IPS-15b (cell line): Measurements from ENCODE around the gene SATB2.

Source experiments
- H3K27me3 ChIP-seq: one replicate; pipeline ENCODE4 v1.6.1; 2013; ENCODE audit warnings: low read length; ENCODE audit not compliant: control insufficient read depth, insufficient read depth
- H3K36me3 ChIP-seq: one replicate; pipeline ENCODE4 v1.6.1; 2013; ENCODE audit warnings: low read length; ENCODE audit not compliant: control insufficient read depth, insufficient read depth
- H3K4me1 ChIP-seq: one replicate; pipeline ENCODE4 v1.6.1; 2013; ENCODE audit warnings: mild to moderate bottlenecking, low read length; ENCODE audit not compliant: control insufficient read depth, insufficient read depth
- H3K4me3 ChIP-seq: one replicate; pipeline ENCODE4 v1.5.1; 2013; ENCODE audit warnings: low read depth, low read length
- H3K9ac ChIP-seq: one replicate; pipeline ENCODE4 v1.6.1; 2013; ENCODE audit warnings: low read depth, mild to moderate bottlenecking, low read length
- H3K9me3 ChIP-seq: one replicate; pipeline ENCODE4 v1.6.1; 2013; ENCODE audit warnings: mild to moderate bottlenecking, low read length; ENCODE audit not compliant: control insufficient read depth, insufficient read depth

Gene SATB2

DNA sequence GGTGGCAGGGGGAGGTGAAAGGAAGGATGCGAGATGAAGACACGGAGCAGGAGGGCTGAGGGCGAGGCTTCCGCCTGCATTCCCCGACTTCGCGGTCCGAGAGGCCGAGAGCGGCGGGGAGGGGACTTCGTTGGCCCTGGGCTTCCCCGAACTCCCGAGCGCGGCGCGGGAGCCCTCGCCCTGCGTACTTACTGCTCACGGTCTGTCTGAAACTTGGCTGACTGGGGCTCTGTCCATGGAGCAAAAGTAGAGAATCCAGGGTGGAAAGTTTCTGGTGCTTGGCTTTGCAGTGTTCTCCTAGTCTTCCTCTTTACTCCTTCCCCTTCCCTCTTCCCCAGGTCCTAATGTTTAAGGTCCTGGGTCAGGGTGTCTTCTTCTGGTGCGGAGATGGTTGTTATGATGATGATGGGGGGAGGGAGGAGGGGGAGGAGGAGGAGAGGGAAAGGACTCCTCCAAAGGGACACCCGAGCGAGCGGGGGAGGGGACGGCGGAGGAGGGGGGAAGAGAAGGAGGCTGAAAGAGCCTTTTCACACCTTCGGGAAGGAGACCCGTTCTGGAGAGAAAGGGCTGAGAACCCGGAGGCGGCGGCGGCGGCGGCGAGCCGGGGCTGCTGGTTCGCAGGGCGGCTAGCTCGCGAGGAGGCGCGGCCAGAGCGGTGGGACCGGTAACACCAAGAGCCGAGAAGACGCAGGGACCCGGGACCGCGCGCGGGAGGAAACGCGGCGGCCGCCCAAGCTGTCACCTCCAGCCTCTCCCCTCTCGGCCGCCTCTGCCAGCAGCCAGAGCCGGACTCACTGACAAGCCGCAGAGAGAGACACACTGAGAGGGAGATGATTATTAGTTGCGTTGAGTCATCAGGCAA lies at the start of gene SATB2:
Gene SATB2 (minus strand): TSS at position 793 of the 862 bp plus-strand sequence. CDS start 1,902 bp downstream, outside the sequence.
- Histone ChIP-seq H3K4me3 (peak within 1 kb of the TSS; percentile 83), H3K4me1 (no peaks in the 10 kb centered on the region), H3K9ac (no peak within 1 kb of the TSS), H3K27me3 (peaks cover 39% of the 10 kb centered on the region), H3K9me3 (no peaks in the 10 kb centered on the region), H3K36me3 (no peaks in the 10 kb centered on the region)

DNA sequence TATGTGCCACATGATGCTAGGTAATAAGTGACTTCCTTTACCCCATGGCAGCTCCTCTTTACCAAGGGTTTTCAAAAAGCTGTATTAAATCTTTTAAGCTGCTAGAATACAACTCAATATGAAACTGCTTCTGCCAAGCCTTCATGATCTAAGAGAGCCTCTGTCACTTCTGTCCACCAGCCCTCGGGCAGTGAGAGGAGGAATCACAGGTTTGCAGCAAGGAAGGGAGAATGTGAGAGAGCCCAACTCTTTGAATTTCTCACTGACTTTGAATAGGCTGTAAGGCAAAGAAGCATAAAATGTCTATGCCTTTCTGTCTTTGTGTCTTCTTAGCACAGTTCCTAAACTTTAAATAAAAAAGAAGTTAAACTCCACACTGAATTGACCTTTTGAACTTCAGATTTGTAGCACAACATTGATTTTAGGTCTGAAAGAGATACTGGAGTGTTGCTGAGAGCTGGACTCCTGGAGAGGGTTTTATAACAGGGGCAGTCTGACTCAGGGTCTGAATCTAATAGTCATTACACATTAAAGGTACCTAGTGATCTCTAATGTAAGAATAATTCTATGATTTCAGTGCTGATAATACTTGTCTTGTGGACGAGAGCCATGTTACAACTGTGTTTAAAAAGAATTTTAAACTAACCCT lies 48.1 kb upstream of the SATB2 start:
- H3K36me3 ChIP-seq = no peaks in the 10 kb centered on the region
- no peaks in the 10 kb centered on the region for H3K9me3 ChIP-seq
- H3K9ac ChIP-seq = no peak overlapping the region
- no peaks in the 10 kb centered on the region for H3K4me1 ChIP-seq
- no peaks in the 10 kb centered on the region for H3K27me3 ChIP-seq
- no peak overlapping the region for H3K4me3 ChIP-seq

DNA sequence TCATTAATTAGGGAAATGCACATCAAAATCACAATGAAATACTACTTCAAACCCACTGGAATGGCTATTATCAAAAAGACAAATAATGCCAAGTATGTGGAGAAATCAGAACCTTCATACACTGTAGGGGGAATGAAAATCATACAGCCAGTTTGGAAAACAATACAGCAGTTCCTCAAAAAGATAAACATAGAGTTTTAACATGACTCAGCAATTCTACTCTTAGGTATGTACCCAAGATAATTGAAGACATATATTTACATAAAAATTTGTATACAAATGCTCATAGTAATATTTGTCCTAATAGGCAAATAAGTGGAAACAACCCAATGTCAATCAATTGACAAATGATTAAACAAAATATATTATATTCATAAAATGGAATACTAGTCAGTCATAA lies 45.4 kb upstream of the SATB2 start:
- Histone ChIP-seq H3K9me3 (no peaks in the 10 kb centered on the region), H3K36me3 (no peaks in the 10 kb centered on the region), H3K9ac (no peak overlapping the region), H3K27me3 (no peaks in the 10 kb centered on the region), H3K4me3 (no peak overlapping the region), H3K4me1 (no peaks in the 10 kb centered on the region)

DNA sequence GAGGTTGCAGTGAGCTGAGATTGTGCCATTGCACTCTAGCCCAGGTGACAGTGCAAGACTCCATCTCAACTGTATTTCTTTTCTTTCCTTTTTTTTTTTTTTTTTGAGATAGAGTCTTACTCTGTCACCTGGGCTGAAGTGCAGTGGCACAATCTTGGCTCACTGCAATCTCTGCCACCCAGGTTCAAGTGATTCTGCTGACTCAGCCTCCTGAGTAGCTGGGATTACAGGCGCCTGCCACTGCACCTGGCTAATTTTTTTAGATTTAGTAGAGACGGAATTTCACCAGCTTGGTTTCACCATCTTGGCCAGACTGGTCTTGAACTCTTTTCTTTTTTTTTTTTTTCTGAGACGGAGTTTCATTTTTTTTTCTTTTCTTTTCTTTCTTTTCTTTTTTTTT lies 41.3 kb upstream of the SATB2 start:
- H3K4me1 ChIP-seq = no peaks in the 10 kb centered on the region
- no peak overlapping the region for H3K9ac ChIP-seq
- no peaks in the 10 kb centered on the region for H3K27me3 ChIP-seq
- H3K4me3 ChIP-seq = no peak overlapping the region
- H3K9me3 ChIP-seq = no peaks in the 10 kb centered on the region
- no peaks in the 10 kb centered on the region for H3K36me3 ChIP-seq

DNA sequence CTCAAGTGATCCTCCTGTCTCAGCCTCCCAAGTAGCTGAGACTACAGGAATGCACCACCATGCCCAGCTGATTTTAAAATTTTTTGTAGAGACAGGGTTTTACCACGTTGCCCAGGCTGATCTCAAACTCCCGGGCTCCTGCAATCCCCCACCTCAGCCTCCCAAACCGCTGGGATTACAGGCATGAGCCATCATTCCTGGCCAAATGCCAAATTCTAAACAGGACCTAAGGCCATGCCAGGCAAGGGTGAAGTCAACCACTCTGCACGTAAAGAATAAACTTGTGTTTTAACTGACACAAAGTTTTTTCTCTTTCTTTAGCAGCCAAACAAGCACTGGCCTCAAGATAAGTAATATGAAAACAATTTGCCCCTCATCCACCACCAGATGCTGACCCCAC lies 37.4 kb upstream of the SATB2 start:
- Histone ChIP-seq H3K36me3 (no peaks in the 10 kb centered on the region), H3K9ac (no peak overlapping the region), H3K9me3 (no peaks in the 10 kb centered on the region), H3K4me1 (no peaks in the 10 kb centered on the region), H3K27me3 (no peaks in the 10 kb centered on the region), H3K4me3 (no peak overlapping the region)

DNA sequence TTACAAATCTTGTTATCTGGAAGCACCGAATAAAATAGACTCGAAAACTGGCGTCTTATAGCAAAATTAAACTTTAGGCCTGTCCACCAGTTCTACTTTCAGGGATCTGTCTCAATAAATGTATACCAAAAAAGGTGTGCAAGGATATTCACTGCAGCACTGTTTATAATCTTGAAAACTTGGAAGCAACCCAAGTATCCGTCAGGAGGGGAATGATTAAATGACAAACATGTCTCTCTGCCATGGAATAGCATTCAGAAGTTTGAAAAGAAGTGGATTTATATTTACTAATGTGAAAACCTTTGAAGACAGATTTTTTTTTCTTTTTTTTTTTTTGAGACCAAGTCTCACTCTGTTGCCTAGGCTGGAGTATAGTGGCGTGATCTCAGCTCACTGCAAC lies 32.3 kb upstream of the SATB2 start:
- Histone ChIP-seq H3K27me3 (no peaks in the 10 kb centered on the region), H3K4me1 (no peaks in the 10 kb centered on the region), H3K36me3 (no peaks in the 10 kb centered on the region)

DNA sequence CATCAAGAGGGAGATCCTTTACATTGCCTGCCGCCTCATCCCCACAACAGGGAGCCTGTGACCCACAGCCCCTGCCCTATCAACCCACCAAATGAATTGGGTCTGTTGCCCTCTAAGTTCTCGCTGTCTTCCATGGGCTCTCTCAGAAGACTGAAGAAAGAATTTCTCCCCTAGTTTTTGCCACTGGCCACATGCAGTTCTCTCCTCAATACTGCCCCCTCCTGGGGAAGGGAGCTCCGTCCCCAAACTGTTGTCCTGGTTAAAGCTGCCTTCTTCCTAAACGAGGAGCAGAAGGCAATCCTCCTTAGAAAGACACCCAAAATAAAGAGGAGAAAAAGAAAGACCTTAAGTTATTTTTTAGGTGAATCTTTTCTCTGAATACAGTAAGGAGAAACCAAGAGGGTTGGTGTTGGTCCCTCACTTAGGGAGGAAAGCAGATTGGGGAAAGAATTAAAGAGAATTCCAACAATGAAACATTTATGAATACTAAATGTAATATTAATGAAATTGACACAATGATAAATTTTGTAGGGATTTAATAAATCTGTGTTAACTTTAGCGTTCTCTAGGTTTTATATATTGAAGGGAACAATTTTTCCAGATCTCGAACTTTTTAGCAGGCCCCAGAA lies 31.1 kb upstream of the SATB2 start:
- Histone ChIP-seq H3K4me3 (no peak overlapping the region), H3K9me3 (no peaks in the 10 kb centered on the region), H3K9ac (no peak overlapping the region), H3K36me3 (no peaks in the 10 kb centered on the region), H3K4me1 (no peaks in the 10 kb centered on the region), H3K27me3 (no peaks in the 10 kb centered on the region)

More for the DNA sequence above, 32.3 kb upstream of the SATB2 start:
- H3K9me3 ChIP-seq = no peaks in the 10 kb centered on the region
- H3K9ac ChIP-seq = no peak overlapping the region
- no peak overlapping the region for H3K4me3 ChIP-seq

DNA sequence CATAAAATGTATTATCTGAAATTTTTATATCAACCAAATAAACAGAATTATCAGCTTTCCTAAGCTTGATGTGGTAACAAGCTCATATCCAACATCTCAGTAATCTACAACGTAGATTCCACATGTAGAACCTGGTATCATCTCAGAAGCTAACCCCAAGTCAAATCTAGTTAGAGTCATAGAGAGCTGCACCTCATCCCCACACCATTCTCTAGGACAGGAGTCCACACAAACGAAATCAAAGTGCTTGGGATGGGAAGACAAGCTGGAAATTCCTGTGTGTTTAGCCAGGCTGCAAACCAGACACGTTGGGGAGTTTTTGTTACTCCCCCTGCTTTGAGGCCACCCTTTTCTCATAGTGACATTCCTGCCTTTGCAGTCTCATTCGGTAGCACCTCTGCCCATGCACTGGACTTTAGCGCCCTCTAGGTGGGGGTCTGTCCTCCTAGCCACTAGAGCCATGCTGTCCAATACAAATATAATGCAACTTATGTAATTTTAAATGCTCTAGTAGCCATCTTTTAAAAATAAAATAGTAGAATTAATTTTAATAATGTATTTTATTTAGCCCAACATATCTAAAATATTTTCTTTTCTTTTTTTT lies 28.1 kb upstream of the SATB2 start:
- no peaks in the 10 kb centered on the region for H3K36me3 ChIP-seq

DNA sequence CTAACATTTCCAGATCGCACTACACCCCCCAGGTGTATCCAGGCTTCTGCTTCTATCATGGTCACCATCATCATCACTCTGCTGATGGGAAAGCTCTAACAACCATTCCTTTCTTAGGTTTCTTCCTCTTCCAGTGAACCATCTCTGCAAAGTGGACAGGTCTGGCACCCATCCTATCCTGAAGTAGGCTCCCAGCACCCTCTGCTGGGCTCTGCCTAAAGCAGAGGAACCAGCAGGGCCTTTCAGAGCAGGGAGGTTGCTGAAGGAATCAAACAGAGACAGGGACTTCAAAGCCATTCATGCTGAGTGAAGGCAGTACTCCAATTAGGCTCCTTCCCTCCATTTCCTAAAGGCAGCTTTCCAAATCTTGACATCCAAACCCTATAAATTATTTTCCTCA lies 27.2 kb upstream of the SATB2 start:
- Histone ChIP-seq H3K9me3 (no peaks in the 10 kb centered on the region), H3K9ac (no peak overlapping the region), H3K36me3 (no peaks in the 10 kb centered on the region), H3K27me3 (no peaks in the 10 kb centered on the region), H3K4me1 (no peaks in the 10 kb centered on the region), H3K4me3 (no peak overlapping the region)

More for the DNA sequence above, 28.1 kb upstream of the SATB2 start:
- Histone ChIP-seq H3K9me3 (no peaks in the 10 kb centered on the region), H3K4me3 (no peak overlapping the region), H3K27me3 (no peaks in the 10 kb centered on the region), H3K9ac (no peak overlapping the region), H3K4me1 (no peaks in the 10 kb centered on the region)

DNA sequence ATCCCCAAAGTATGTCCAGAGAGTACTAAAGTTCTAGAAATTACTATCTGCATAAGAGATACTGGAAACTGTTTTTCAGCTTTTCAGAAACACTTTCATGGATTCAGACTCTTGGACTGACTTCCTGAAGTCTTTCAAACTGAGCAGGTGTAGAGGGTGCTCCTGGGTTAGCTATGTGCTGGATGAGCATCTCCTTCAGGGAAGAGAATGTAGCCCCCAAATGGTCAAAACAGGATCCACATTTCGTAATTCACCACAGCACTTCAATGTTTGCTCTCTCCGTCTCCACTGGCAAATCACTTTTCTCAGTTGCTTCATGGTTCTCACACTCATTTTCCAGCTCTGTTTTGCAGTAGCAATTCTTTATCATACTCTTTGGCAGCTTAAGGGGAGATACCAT lies 23.2 kb upstream of the SATB2 start:
- H3K9ac ChIP-seq = no peak overlapping the region
- no peaks in the 10 kb centered on the region for H3K9me3 ChIP-seq
- no peaks in the 10 kb centered on the region for H3K27me3 ChIP-seq
- H3K4me3 ChIP-seq = no peak overlapping the region
- H3K36me3 ChIP-seq = no peaks in the 10 kb centered on the region
- no peaks in the 10 kb centered on the region for H3K4me1 ChIP-seq

DNA sequence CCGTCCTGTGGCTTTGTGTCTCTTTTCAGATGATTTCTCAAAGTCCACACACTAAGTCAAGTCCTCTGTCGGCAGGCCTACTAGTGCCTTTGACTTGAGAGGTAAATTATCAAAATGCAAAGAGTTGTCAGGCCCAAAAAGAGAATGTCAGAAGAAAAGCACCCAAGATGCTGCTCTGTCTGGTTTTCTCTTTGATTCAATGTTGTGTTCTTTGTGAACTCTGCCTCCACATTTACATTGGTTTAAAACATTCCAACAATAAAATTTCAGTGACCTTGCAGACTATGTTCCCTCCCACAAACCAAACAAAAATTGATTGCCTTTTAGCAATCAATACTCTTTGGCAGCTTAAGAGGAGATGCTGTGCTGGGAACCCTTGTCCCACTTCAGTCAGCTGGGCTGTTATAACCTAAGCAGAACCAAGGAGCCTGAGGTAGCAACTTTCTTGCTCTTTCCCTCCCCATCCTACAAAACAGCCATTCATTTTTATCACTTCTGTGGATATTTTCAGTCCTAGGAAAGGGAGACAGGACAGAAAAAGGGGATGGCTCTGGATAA lies 19.6 kb upstream of the SATB2 start:
- Histone ChIP-seq H3K4me1 (no peaks in the 10 kb centered on the region), H3K36me3 (no peaks in the 10 kb centered on the region), H3K9me3 (no peaks in the 10 kb centered on the region), H3K27me3 (peaks cover 20% of the 10 kb centered on the region), H3K9ac (no peak overlapping the region), H3K4me3 (no peak overlapping the region)
